Measurements from ENCODE around the gene CCDC152. TPM values are rescaled to one million over a fixed set of nuclear protein-coding genes. Genes with fewer than 3 reads are reported as not detected.
"Not testable (repeated sequence)": the region's sequence is repeated elsewhere in the genome, so short reads cannot be mapped to it uniquely, and the experiment has no call there.

CCDC152 gene
- 1 to 10 TPM in 2 of 3 donors, under 1 TPM in 1; 0.92 to 2.6 (median 2.6) TPM for polyA plus RNA-seq

- WGBS, 3 donors = 13 to 27% (median 22%) methylated on average over 35 of the region's 35 CpGs
- H3K27ac ChIP-seq (ENCODE audit: low read depth, low read length) = no peak within 1 kb of the TSS
Observed at GRCh38 chr5:42756606-42757601, at the start of gene CCDC152. Gene CCDC152 (plus strand): TSS chr5:42756818. CDS start chr5:42759122, 2,304 bp downstream.

GRCh38 chr5:42715785-42716184 lies 40.8 kb upstream of the CCDC152 start:
- 64 to 85% (median 72%) methylated on average over 3 of the region's 3 CpGs for WGBS, 3 donors
- H3K27ac ChIP-seq (ENCODE audit: low read depth, low read length) = no peak overlapping the region

- WGBS, 3 donors = 58 to 87% (median 61%) methylated on average over 4 of the region's 4 CpGs
- H3K27ac ChIP-seq (ENCODE audit: low read depth, low read length) = no peak overlapping the region
Observed at GRCh38 chr5:42718591-42718990, 38.0 kb upstream of the CCDC152 start.

GRCh38 chr5:42719034-42719433 lies 37.6 kb upstream of the CCDC152 start:
- WGBS, 3 donors = 66 to 85% (median 79%) methylated on average over 2 of the region's 2 CpGs
- H3K27ac ChIP-seq (ENCODE audit: low read depth, low read length) = no peak overlapping the region

GRCh38 chr5:42720251-42720650 lies 36.4 kb upstream of the CCDC152 start:
- H3K27ac ChIP-seq (ENCODE audit: low read depth, low read length) = no peak overlapping the region
- 44 to 74% (median 46%) methylated on average over 6 of the region's 6 CpGs for WGBS, 3 donors

- H3K27ac ChIP-seq (ENCODE audit: low read depth, low read length) = no peak overlapping the region
Observed at GRCh38 chr5:42721484-42721883, 35.1 kb upstream of the CCDC152 start.

- 96 to 99% (median 98%) methylated on average over 14 to 15 of the region's 24 CpGs for WGBS, 3 donors
- H3K27ac ChIP-seq (ENCODE audit: low read depth, low read length) = not testable (repeated sequence)
Observed at GRCh38 chr5:42734531-42735058, 22.0 kb upstream of the CCDC152 start.

- 91 to 97% (median 94%) methylated on average over 1 of the region's 1 CpG for WGBS, 3 donors
- H3K27ac ChIP-seq (ENCODE audit: low read depth, low read length) = no peak overlapping the region
Observed at GRCh38 chr5:42740920-42741319, 15.7 kb upstream of the CCDC152 start.

- 21 to 26% (median 24%) methylated on average over 4 of the region's 4 CpGs for WGBS, 3 donors
Observed at GRCh38 chr5:42745426-42745825, 11.2 kb upstream of the CCDC152 start.

GRCh38 chr5:42745856-42746255 lies 10.8 kb upstream of the CCDC152 start:
- WGBS, 3 donors = 94 to 99% (median 99%) methylated on average over 3 of the region's 3 CpGs
- no peak overlapping the region for H3K27ac ChIP-seq (ENCODE audit: low read depth, low read length)

More at GRCh38 chr5:42745426-42745825, 11.2 kb upstream of the CCDC152 start:
- H3K27ac ChIP-seq (ENCODE audit: low read depth, low read length) = no peak overlapping the region

GRCh38 chr5:42749020-42749419 lies 7.6 kb upstream of the CCDC152 start:
- H3K27ac ChIP-seq (ENCODE audit: low read depth, low read length) = no peak overlapping the region

- WGBS, 3 donors = 91 to 94% (median 92%) methylated on average over 5 of the region's 5 CpGs
- H3K27ac ChIP-seq (ENCODE audit: low read depth, low read length) = no peak overlapping the region
Observed at GRCh38 chr5:42750507-42750906, 6.1 kb upstream of the CCDC152 start.

- WGBS, 3 donors = 65 to 81% (median 76%) methylated on average over 5 of the region's 5 CpGs
- no peak overlapping the region for H3K27ac ChIP-seq (ENCODE audit: low read depth, low read length)
Observed at GRCh38 chr5:42751044-42751443, 5.6 kb upstream of the CCDC152 start.

GRCh38 chr5:42753099-42753498 lies 3.5 kb upstream of the CCDC152 start:
- no peak overlapping the region for H3K27ac ChIP-seq (ENCODE audit: low read depth, low read length)
- 87 to 94% (median 92%) methylated on average over 3 of the region's 3 CpGs for WGBS, 3 donors

GRCh38 chr5:42759456-42759855 lies 2.8 kb downstream of the CCDC152 start:
- 73 to 91% (median 89%) methylated on average over 2 of the region's 2 CpGs for WGBS, 3 donors
- H3K27ac ChIP-seq (ENCODE audit: low read depth, low read length) = no peak overlapping the region

GRCh38 chr5:42760426-42760825 lies 3.8 kb downstream of the CCDC152 start:
- WGBS, 3 donors = 79 to 91% (median 88%) methylated on average over 4 of the region's 4 CpGs
- H3K27ac ChIP-seq (ENCODE audit: low read depth, low read length) = no peak overlapping the region

- WGBS, 3 donors = 86 to 93% (median 89%) methylated on average over 1 of the region's 1 CpG
- H3K27ac ChIP-seq (ENCODE audit: low read depth, low read length) = no peak overlapping the region
Observed at GRCh38 chr5:42761791-42762190, 5.2 kb downstream of the CCDC152 start.

GRCh38 chr5:42767491-42768105 lies 11.0 kb downstream of the CCDC152 start:
- 32 to 41% (median 34%) methylated on average over 3 of the region's 3 CpGs for WGBS, 3 donors

GRCh38 chr5:42768106-42768504 lies 11.5 kb downstream of the CCDC152 start:
- no peak overlapping the region for H3K27ac ChIP-seq (ENCODE audit: low read depth, low read length)
- 13 to 45% (median 36%) methylated on average over 1 of the region's 1 CpG for WGBS, 3 donors

More at GRCh38 chr5:42767491-42768105, 11.0 kb downstream of the CCDC152 start:
- no peak overlapping the region for H3K27ac ChIP-seq (ENCODE audit: low read depth, low read length)

All from adipose tissue (tissue), 3 donors.